Activated CD8-positive, alpha-beta memory T cell treated with anti-CD3 and anti-CD28 coated beads, Interleukin-2, amount 50 U/mL, for 24 hours (primary cell): ENCODE results near the gene SLFN5.
"Not testable (repeated sequence)": the region's sequence is repeated elsewhere in the genome, so short reads cannot be mapped to it uniquely, and the experiment has no call there.

ENCODE experiments used
- DNase-seq: peaks from one replicate; pipeline ENCODE4 v3.0.0-alpha.2; 2020; ENCODE audit errors: extremely low read depth

Gene SLFN5

DNA sequence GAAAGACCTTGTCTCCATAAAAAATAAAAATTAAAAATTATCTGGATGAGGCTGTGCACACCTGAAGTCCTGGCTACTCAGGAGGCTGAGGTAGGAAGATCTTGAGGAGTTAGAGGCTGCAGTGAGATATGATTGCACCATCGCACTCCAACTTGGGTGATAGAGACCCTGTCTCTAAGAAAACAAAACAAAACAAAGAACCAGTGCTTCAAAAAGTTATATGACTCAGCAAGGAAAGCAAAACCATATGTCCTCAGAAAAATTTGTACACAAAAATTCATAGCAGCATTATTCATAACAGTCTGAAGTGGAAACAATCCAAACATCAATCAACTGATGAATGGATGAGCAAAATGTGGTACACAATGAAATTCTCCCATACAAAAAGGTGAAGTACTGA is 48.9 kb downstream of the SLFN5 start:
- DNase-seq, result no peak

DNA sequence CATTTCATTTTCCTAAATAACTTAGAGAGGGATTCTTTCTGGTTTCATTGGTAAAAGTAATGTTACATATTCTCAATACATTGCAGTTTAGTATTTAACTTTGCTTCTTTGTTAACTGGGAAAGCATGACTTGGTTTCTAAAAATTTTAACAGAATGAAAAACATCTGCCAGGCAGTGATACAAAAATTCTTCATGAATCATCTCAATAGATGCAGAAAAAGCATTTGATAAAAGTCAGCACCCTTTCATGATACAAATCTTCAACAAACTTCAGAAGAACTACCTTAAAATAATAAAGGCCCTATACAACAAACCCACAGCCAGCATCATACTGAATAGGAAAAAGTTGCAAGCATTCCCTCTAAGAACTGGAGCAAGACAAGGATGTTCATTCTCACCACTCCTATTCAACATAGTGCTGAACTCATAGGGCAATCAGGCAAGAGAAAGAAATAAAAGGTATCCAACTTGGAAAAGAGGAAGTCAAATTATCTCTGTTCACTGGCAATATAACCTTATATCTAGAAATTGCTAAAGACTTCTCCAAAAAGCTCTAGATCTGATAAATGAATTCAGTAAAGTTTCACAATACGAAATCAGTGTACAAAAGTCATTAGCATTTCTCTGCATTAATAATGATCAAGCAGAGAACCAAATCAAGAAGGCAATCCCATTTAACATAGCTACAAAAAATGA is 50.4 kb downstream of the SLFN5 start:
- no peak for DNase-seq

DNA sequence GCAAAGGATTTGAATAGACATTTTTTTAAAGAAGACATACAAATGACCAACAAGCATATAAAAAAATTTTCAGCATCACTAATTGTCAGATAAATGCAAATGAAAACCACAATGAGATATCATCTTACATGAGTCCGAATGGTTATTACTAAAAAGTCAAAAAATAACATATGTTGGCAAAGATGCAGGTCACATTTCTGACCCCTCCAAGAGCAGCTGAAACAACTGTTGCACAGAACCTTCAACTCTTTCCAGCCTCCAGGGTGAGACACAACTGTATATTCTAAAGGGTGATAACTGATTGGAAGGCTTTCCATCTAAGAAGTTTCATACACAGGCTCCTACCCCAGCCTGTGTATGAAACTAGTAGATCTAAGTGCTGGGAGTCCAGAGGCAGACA is 51.9 kb downstream of the SLFN5 start:
- DNase-seq, result no peak

DNA sequence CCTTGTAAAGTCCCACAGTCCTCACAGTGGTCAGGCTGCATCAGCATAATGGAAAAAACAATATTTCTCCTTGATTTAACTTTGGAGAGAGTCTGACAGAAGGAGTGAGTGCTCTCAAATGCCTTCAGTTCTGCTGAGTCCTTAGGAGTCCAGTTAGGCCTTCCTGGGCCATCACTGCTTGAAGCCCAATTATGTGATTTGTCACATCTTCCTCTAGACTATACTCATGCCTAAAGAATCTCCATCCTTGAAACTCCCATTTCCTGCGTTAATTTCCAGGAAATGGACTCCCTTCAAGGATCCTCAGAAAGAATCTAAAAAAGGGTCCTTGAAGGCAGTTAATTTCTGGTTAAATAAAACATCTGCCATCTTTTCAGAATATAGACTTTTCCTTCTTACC is 52.8 kb downstream of the SLFN5 start:
- DNase-seq, result no peak

DNA sequence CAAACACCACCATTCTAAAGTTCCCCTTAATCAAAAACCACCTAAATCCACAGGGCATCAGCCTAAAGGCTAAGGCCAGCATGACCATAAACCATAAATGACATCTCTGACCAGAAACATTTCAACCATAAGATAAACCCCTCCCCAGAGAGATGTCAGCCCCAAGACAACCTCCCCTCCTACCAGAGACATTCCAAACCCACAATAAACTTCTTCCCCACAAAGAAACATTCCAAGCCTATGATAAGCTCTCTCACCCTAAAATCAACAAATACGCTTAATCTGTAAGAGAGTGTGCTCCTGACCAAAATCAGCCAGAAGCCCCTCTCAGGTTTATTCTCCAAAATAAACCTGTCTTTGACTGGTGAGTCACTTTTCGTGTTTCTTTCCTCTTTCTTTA is 54.8 kb downstream of the SLFN5 start:
- no peak for DNase-seq

DNA sequence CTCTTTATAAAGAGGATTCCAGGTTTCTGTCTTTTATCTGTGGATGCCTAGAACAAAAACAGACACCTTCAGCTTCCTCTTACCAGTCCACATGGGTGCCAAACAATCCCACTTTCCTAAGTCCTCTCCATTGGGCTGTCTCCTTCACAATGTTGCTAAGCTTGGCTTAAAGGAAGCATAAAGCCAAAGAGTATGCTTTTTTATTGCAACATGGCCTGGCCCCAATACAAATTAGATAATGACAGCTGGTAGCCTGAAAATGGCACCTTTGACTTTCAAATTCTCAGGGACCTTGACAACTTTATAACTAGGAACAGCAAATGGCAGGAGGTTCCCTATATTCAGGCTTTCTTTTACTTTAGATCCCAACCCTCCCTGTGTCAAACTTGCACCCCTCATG is 55.8 kb downstream of the SLFN5 start:
- no peak for DNase-seq

DNA sequence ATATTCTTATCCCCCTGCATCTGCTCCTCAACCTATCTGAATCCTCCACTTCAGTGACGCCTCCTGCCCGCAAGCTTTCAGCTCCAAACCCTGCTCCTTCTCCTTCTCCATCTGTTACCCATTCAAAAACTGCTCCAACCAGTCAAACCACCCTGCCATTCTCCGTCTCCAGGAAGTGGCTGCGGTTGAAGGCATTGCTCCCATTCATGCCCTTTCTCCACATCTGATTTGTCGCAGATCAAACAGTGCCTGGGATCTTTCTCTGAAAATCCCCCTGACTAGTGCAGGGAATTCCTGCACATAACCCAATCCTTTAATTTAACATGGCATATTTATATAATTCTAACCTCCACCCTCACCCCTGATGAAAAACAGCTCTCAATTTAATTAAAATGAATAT is 56.3 kb downstream of the SLFN5 start:
- no peak for DNase-seq

DNA sequence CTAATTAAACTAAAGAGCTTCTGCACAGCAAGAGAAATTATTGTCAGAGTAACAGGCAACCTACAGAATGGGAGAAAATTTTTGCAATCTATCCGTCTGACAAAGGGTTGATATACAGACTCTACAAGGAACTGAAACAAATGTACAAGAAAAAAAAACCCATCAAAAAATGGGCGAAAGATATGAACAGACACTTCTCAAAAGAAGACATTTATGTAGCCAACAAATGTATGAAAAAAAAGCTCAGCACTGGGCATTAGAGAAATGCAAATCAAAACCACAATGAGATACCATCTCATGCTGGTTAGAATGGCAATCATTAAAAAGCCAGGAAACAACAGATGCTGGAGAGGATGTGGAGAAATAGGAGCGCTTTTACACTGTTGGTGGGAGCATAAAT is 66.5 kb downstream of the SLFN5 start:
- not testable (repeated sequence) for DNase-seq

DNA sequence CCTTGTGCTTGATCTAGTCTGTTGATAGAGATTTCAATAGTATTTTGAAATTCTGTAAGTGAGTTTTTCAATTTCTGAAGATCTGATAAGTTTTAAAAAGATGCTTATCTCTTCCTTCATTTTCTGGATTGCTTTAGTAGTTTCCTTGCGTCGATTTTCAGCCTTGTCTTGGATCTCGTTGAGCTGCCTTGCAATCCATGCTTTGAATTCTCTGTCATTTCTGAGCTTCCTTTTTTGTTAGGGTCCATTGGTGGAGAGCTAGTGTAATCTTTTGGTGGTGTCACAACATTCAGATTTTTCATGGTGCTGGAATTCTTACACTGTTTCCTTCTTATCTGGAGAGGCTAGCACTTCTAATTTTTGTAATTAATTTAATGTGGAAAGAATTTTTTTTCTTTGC is 69.5 kb downstream of the SLFN5 start:
- DNase-seq, result no peak

DNA sequence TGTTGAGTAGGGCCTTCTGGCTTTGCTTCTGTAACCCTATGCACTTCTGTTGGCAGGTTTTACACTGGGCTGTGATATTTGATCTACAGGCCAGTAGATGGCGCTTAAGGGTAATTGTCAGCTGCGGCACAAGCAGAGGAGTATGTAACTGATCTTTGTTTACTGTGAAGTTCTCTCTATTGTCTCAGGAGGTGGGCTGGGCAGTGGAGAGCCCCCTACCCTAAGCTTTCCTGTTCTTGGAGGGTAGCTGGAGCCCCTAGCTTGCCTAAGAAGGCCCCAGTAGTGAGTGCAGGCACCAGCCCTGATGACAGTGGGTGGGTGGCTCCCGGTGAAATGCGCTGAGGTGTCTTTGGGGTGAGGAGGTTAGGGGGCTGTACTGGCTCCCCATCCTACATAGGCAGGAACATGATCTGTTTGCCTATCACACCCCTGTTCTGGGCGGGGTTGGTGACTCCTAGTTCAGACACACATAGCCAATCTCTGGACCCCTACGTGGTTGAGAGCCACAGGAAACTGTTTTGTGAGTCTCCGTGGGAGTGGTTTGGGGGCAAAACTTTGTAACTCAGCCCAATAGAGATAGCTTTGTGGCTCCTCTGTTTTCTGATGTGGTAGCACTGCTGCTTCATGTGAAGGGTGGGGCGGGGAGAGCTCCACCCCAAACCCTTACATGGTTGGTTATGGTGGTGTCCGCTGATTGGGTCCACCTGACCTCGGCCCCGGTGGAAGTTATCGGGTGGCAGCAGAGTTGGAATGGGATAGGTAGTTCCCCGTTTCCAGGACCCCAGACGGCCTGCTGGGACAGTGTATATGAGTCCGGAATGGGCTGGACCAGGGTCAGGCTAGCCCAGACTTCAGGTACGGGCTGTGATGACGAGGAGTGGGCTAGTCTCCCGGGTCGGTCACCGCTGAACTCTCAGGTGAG is 70.2 kb downstream of the SLFN5 start:
- peak; percentile 77 for DNase-seq

DNA sequence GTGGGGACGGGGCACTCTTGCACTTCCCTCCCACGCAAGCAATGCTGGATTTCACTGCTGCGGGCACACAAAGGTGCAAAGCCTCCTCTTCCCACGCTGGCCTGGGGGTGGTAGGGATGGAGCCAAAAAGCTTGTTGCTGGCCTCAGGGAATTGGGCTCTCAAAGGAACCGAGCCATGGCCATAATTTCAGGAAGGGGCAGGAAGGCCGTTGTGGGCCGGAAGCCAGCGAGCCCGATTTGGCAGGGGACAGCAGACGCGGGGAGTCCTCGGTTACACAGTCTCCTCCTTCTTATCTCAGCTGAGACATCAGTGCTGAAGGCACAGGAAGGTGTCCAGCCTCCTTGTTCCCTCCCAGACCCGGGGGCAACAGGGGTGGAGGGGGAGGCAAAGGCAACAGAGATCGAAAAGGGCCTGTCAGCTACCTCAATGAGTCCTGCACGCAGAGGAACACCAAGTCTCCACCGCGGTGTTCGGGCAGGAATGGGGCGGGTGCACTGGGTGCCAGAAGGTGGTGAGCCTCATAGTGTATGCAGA is 71.1 kb downstream of the SLFN5 start:
- no peak for DNase-seq

DNA sequence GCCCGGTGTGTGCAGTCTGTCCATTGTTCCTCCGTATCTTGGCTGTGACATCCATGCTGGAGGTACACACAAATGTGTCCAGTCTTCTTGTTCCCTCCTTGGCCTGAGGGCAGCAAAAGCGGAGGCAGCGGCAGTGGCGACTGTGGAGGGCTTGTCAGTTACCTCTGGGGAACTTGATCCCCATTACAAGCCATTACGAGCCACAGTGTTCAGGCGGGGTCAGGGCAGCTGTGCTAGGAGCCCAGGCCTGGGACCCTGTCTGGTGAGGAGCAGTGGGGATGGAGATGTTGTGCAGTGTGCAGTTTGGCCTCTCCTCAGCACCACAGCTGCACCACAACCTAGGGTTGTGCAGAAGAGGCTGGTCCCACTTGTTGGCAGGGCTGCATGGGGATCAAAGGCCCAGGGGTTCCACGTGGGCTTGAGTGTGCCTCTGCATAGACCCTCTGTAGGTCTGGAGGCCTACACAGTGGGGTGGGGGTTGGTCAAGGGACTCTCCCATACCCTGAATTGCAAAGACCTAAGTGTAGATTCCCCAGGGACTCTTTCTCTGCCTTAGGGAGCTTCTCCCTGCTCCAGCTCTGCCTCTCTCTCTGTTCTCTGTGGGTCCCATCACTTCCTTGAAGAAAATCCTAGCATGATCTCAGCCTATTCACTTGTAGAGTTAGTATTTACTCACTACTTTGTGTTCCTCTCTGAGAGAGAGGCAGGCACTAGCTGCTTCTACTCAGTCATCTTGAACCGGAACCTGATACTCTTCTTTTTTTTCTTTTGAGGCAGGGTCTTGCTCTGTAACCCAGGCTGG is 71.7 kb downstream of the SLFN5 start:
- DNase-seq, result no peak

DNA sequence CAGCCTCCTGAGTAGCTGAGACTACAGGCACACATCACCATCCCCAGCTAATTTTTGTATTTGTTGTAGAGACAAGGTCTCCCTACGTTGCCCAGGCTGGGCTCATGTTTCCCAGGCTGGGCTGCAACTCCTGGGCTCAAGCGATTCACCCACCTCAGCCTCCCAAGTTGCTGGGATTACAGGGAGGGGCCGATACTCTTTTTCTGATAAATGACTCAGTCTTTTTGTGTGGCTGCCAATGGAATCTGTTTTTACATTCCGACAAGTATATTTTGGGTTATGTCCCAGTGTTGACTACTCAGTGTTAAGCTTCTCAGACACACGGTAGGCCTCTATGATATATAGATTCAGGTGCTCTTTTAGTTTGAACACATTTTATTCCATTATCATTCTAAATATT is 72.4 kb downstream of the SLFN5 start:
- no peak for DNase-seq

DNA sequence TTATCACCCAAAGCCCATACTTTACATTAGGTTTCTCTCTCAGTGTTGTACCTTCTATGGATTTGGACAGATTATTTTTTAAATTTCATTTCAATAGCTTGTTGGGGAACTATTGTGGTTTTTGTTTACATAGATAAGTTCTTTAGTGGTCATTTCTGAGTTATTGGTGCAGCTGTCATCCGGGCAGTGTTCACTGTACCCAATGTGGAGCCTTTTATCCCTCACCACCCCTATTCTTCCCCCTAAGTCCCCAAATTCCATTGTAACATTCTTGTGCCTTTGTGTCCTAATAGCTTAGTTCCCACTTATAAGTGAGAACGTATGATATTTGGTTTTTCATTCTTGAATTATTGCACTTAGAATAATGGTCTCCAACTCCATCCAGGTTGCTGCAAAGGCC is 73.1 kb downstream of the SLFN5 start:
- no peak for DNase-seq

DNA sequence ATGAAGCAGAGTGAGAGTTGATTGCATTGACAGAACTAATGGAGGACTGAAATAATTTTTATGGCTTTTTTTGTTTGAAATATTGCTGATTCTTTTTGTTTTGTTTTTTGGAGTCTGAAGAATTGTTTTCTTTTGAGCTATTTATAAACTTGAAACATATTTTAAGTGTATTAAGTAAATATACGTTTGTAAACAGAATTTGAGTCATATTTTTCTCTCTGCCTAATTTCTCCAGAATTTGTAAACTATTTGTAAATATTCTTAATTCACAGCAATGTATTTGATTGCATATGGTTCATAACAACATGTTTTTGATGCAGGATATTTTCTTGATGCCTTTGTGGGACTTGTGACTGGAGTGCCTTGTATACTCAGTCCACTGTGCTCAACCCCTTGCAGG is 79.9 kb downstream of the SLFN5 start:
- DNase-seq, result no peak
